Tibial nerve (tissue), 4 donors: ENCODE data around the gene PPP2R2C. TPM values are rescaled to one million over a fixed set of nuclear protein-coding genes. Genes with fewer than 3 reads are reported as not detected.

Experiments used
- DNase-seq, 2 donors: peaks; one replicate each; pipeline ENCODE4 v3.0.0-alpha.2; 2019; ENCODE audit warnings: low spot score in 2 of 2
- H3K27ac ChIP-seq, 4 donors: fragments of 200-600 bp; sonication (generic) in 3 of 4; one replicate each; pipeline ENCODE4 v1.5.1; 2017 to 2019; ENCODE audit warnings: mild to moderate bottlenecking in 1 of 4
- H3K27me3 ChIP-seq, 2 donors: fragments of 200-600 bp; sonication (generic) in 1 of 2; one replicate each; pipeline versions ENCODE4 v1.5.1 to v1.6.0; 2017 to 2019
- H3K36me3 ChIP-seq, 3 donors: fragments of 200-600 bp; sonication (generic); one replicate each; pipeline ENCODE4 v1.5.1; 2018 to 2019
- H3K4me1 ChIP-seq, 4 donors: fragments of 200-600 bp; sonication (generic) in 3 of 4; one replicate each; pipeline ENCODE4 v1.5.1; 2017 to 2019
- H3K4me3 ChIP-seq, 4 donors: fragments of 200-600 bp; sonication (generic) in 3 of 4; one replicate each; pipeline ENCODE4 v1.5.1; 2017 to 2019; ENCODE audit warnings: mild to moderate bottlenecking in 1 of 4, moderate library complexity in 1 of 4
- H3K9me3 ChIP-seq, 4 donors: fragments of 200-600 bp; sonication (generic) in 3 of 4; one replicate each; pipeline ENCODE4 v1.5.1; 2017 to 2019
- CTCF ChIP-seq, 5 experiments: fragments of 200-600 bp in 3 of 5; fragments of 450-650 bp in 2 of 5; sonication (generic) in 3 of 5; IDR thresholded peaks; one replicate each; pipeline ENCODE4 v1.5.1; 2016 to 2019; ENCODE audit warnings: antibody characterized with exemption in 5 of 5, mild to moderate bottlenecking in 3 of 5, moderate library complexity in 2 of 5
- EP300 ChIP-seq, 2 donors: sonication (generic); formaldehyde crosslinking; IDR thresholded peaks; one replicate each; pipeline ENCODE4 v1.6.1; 2017; ENCODE audit warnings: antibody characterized with exemption in 2 of 2, mild to moderate bottlenecking in 1 of 2
- POLR2A ChIP-seq, 2 donors: fragments of 450-650 bp; IDR thresholded peaks; one replicate each; pipeline ENCODE4 v1.6.1; 2017; ENCODE audit warnings: antibody characterized with exemption in 2 of 2, mild to moderate bottlenecking in 2 of 2, moderate library complexity in 2 of 2
- WGBS, 2 donors: methylation state at CpG; one replicate each; pipeline ENCODE4 v1.1.5; 2018; 5-methylcytosine and 5-hydroxymethylcytosine counted together
- total RNA-seq, 4 donors: library from RNA; depleted of rRNA; stranded (reverse); fragments of >200 nt; gene quantifications; one replicate each; pipeline ENCODE4 v1.1.0, GENCODE V29; 2016

PPP2R2C gene
- total RNA-seq, 4 donors from 2014 or later, result under 0.01 to 0.66 (median 0.42) TPM; not detected in 1

GRCh38 chr4:6396696-6397236, 75.6 kb downstream of the PPP2R2C start:
- H3K27ac ChIP-seq, result no peak overlapping the region

GRCh38 chr4:6395466-6396228, 76.8 kb downstream of the PPP2R2C start:
- no peak for DNase-seq
- Histone ChIP-seq H3K27me3 (peaks cover 0 to 15% of the 10 kb centered on the region in 2 donors), H3K27ac (no peak overlapping the region), H3K4me3 (no peak overlapping the region), H3K9me3 (no peaks in the 10 kb centered on the region), H3K36me3 (no peaks in the 10 kb centered on the region), H3K4me1 (peaks cover 0 to under 1% (median 0%) of the 10 kb centered on the region in 4 donors)
- TF ChIP-seq EP300 (IDR thresholded peaks at IDR 0.05), result no peak
- no peak for TF ChIP-seq POLR2A (IDR thresholded peaks at IDR 0.05)
- TF ChIP-seq CTCF (IDR thresholded peaks at IDR 0.05), result no peak
- 70 to 74% methylated on average over 10 to 17 of the region's 17 CpGs for WGBS, 2 donors

More at GRCh38 chr4:6396696-6397236, 75.6 kb downstream of the PPP2R2C start:
- Histone ChIP-seq H3K36me3 (no peaks in the 10 kb centered on the region), H3K4me1 (no peaks in the 10 kb centered on the region), H3K4me3 (no peak overlapping the region), H3K27me3 (peaks cover 0 to 15% of the 10 kb centered on the region in 2 donors), H3K9me3 (no peaks in the 10 kb centered on the region)
- TF ChIP-seq EP300 (IDR thresholded peaks at IDR 0.05) (no peak), POLR2A (IDR thresholded peaks at IDR 0.05) (no peak), CTCF (IDR thresholded peaks at IDR 0.05) (no peak)
- DNase-seq, result no peak
- WGBS, 2 donors, result 73 to 74% methylated on average over 12 of the region's 12 CpGs

- no peaks in the 10 kb centered on the region for H3K36me3 ChIP-seq
- H3K4me3 ChIP-seq, result no peak overlapping the region
- no peaks in the 10 kb centered on the region for H3K9me3 ChIP-seq
- no peak overlapping the region for H3K27ac ChIP-seq
- WGBS, 2 donors, result 82 to 83% methylated on average over 11 of the region's 11 CpGs
- H3K4me1 ChIP-seq, result peaks cover 0 to 6% (median 0%) of the 10 kb centered on the region in 4 donors
- no peak for TF ChIP-seq CTCF (IDR thresholded peaks at IDR 0.05)
- TF ChIP-seq POLR2A (IDR thresholded peaks at IDR 0.05), result no peak
- TF ChIP-seq EP300 (IDR thresholded peaks at IDR 0.05), result no peak
- DNase-seq, result no peak
- H3K27me3 ChIP-seq, result peaks cover 0 to 15% of the 10 kb centered on the region in 2 donors
These were observed 77.7 kb downstream of the PPP2R2C start for GRCh38 chr4:6394671-6395081.

GRCh38 chr4:6393544-6394475, 78.6 kb downstream of the PPP2R2C start:
- Histone ChIP-seq H3K27me3 (peaks cover 0 to 16% of the 10 kb centered on the region in 2 donors), H3K4me3 (no peak overlapping the region), H3K9me3 (no peaks in the 10 kb centered on the region), H3K27ac (no peak overlapping the region), H3K36me3 (no peaks in the 10 kb centered on the region), H3K4me1 (peaks cover 0 to 6% (median 0%) of the 10 kb centered on the region in 4 donors)
- WGBS, 2 donors, result 71 to 77% methylated on average over 11 to 16 of the region's 16 CpGs
- TF ChIP-seq CTCF (IDR thresholded peaks at IDR 0.05) (no peak), EP300 (IDR thresholded peaks at IDR 0.05) (no peak), POLR2A (IDR thresholded peaks at IDR 0.05) (no peak)
- DNase-seq, result no peak
